Stimulated activated CD8-positive, alpha-beta memory T cell treated with anti-CD3 and anti-CD28 coated beads, Interleukin-4, amount 100 ng/mL, for 4 hours (primary cell): Measurements from ENCODE around the gene SUPT7L.
"Not testable (repeated sequence)": the region's sequence is repeated elsewhere in the genome, so short reads cannot be mapped to it uniquely, and the experiment has no call there.

ENCODE experiments used
- DNase-seq, 2 donors: peaks; one replicate each; pipeline ENCODE4 v3.0.0-alpha.2; 2020; ENCODE audit warnings: low read depth in 2 of 2, low spot score in 1 of 2

Gene SUPT7L

GRCh38 chr2:27685577-27685976 is 22.2 kb upstream of the SUPT7L start:
- DNase-seq = no peak

DNA sequence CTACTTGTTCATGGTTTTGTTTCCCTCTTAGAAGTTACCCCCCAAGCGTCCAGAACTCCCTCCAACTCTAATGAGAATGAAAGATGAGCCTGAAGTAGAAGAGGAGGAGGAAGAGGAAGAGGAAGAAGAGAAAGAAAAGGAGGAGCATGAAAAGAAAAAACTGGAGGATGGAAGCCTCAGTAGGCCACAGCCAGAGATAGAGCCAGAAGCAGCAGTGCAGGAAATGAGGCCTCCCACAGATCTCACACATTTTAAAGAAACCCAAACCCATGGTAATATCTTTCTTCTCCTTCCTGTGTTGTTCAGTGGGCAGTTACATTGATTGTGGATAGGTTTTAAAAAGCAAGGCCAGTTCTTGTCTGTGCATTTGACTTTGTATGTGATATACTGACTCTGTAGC is 21.6 kb upstream of the SUPT7L start:
- DNase-seq = not testable (repeated sequence)

DNA sequence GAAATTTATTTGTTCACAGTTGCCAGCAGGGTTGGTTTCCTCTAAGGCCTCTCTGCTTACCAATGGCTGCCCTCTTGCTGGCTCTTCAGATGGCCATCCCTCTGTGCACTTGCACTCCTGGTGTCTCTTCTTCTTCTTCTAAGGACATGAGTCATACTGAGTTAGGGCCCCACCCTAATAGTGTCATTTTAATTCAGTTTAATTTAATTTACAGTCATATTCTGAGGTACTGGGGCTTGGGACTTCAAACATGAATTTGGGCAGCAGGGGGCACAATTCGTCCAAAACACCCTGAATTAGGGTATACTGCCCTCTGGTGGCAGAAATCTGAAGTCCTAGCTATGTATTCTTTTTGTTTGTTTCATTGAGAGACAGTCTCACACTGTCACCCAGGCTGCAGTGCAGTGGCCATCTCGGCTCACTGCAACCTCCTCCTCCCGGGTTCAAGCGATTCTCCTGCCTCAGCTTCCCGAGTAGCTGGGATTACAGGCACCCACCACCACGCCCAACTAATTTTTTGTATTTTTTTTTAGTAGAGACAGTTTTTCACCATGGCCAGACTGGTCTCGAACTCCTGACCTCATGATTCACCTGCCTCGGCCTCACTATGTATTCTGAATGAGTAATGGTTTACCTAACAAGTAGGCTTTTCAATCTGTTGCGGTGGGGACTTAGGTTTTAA is 20.1 kb upstream of the SUPT7L start:
- DNase-seq = peak; percentile 62 to 86

- DNase-seq = not testable (repeated sequence)
These were observed 18.9 kb upstream of the SUPT7L start for GRCh38 chr2:27682334-27682771.

GRCh38 chr2:27681841-27682240 is 18.4 kb upstream of the SUPT7L start:
- no peak for DNase-seq

DNA sequence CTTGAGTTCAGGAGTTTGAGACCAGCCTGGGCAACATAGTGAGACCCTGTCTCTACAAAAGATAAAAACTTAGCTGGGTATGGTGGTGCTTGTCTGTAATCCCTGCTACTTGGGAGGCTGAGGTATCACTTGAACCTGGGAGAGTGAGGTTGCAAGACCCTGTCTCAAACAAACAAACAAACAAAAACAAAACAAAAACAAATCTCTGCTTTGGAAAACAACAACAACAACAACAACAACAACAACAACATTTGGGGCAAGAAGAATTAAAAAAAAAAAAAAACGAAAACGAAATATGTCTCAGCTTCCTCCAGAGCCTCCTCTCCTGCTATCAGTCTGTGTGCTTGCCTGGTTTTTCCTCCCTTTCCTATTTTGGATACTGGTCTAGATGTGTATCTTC is 17.2 kb upstream of the SUPT7L start:
- no peak for DNase-seq

- no peak for DNase-seq
These were observed 9.5 kb upstream of the SUPT7L start for GRCh38 chr2:27672723-27673486.

DNA sequence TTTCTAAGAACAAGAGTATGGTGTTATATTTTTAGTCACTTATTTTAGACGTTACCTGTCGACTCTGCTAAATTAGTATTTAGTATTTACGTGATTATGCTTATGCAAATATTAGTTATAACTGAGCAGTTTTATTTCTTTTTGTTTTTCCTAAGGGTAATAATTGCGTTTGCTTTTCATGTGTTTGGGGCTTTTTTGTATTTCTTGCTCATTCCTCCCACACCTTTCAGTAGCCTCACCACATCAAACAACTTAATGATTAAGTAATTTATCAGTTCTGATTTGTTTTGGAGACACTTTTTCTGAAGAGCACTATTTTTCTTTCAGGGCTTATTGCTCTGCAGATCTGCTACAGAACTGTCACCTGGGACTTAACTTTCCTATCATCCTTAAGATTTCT is 7.8 kb upstream of the SUPT7L start:
- no peak for DNase-seq

DNA sequence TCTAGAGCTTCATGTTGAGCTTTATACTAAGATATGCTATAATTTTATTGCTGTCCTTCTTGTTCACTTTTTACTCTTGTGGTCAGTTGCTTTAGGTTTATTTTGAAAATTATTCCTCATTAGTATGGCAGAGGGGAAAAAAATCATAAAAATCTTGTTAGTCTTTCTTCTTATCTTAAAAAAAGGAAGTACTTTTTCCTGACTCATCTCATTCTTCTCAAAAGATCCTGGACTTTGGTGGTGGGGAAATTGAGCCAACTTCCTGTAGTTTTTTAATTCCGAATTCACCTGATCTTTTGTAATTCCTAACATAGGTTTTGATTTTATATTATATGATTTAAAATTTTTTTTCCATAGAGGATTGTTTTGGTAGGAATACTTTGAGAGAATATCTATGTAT is 4.0 kb upstream of the SUPT7L start:
- no peak for DNase-seq

DNA sequence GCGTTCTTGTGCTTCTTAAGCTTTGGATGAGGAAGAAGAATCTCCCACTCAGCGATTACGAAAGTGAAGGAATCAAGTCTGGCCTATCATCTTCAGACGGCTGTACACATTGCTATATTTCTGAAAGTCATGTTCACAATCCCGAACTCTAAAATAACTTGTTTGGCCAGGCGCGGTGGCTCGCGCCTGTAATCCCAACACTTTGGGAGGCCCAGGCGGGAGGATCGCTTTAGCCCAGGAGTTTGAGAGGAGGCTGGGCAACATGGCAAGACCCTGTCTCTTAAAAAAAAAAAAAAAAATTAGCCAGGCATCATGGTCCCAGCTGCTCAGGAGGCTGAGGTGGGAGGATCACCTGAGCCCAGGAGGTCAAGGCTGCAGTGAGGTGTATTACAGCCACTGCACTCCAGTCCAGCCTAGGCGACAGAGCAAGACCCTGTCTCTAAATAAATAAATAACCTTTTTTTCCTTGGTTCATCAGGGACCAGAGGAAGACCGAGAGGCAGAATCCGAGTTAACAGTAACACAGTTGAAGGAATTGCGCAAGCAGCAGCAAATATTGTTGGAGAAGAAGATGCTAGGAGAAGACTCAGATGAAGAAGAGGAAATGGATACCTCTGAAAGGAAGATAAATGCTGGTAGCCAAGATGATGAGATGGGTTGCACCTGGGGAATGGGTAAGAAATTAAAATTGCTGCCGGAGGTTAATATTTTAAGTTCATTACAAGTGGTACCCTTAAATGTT is 1.4 kb upstream of the SUPT7L start:
- no peak for DNase-seq

GRCh38 chr2:27664154-27664574 is 750 bp upstream of the SUPT7L start:
- no peak for DNase-seq

DNA sequence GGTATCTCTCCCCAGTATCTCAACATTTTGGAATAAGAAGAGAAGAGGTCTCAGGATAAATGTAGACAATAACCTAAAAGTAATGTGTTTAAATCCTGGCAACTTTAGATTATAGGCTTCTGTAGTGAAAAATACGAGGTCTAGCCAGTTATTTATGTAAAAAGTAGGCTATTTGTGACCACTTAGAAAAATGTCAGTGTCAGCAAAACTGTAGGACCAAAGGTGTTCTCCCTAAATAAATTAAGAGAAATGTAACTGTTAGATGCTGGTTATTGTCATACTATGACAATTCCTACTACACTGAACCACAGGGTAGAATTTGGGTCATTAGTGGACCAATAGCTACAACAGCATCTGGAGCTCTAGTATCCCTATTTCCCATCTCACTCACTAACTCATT is 2.0 kb downstream of the SUPT7L start:
- no peak for DNase-seq

DNA sequence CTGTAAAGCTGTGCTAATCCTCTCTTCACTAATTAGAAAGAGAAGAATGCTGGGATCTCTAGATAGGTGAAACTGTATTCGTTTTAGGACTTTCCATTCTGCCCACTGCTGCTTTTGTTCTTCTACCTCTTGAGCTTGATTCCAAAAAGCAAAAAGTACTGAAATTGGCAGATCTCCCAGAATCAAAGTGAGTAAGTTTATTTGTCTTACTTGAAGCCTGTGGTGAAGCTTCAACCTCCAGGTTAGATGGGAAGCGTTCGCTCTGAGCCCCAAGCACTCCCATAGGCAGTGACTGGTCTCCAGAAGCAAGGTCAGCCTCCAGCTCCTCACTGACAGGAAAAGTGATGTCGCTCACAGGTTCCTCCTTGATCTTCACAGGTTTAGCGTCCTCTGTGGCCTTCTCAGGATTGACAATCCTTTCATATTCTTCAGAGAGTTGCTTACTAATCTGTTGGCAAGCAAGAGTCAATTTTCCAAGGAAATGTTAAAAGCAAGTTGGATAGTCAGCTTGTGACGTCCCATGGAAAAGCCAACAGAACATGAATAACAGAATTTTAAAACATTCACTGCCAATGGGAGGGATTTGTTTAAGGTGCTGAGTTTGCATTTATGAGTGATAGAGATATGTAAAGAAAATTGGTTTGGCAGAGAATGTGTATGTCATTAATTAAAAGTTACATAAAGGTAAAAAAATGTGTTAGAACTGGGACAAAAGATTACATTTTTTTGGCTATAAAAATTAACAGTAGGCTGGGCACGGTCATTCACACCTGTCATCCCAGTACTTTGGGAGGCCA is 8.1 kb downstream of the SUPT7L start:
- DNase-seq = no peak

- DNase-seq = no peak
These were observed 10.0 kb downstream of the SUPT7L start for GRCh38 chr2:27653397-27653796.

DNA sequence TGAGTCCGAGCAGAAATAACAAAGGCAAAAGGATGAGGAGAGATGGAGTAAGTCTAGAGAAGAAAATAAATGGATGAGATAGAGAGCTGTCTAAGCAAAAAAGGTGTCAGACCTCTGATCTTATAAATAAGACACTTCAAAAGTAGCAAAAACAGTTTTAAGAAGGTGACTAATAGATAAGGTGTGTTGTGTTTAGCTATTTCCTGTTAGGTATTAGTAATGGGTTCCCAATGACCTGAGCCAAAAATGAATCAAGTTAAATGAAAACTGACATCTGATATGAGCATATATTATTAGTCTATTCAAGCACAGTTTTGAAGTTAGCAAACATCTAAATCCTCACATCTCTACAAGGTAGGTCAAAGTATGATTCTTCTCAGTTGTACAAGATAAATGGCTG is 10.6 kb downstream of the SUPT7L start:
- DNase-seq = no peak

DNA sequence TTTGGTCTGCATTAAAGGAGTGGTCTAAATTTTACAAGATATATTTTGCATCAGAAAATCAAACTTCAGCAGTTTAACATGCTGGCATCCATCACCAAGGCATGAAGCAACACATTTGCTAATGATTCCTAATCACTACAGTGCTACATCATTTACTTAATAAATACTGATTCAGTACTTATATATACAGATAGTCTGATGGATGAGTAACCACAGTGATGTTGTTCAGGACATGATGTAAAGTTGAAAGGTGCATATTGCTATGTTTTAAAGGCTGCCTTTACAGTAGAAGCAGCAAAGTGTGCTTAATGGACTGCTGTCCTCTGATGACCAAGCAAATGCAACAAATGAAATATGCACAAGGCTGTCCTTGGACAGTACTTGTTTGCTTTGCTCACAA is 11.1 kb downstream of the SUPT7L start:
- no peak for DNase-seq

GRCh38 chr2:27651056-27651455 is 12.4 kb downstream of the SUPT7L start:
- no peak for DNase-seq

DNA sequence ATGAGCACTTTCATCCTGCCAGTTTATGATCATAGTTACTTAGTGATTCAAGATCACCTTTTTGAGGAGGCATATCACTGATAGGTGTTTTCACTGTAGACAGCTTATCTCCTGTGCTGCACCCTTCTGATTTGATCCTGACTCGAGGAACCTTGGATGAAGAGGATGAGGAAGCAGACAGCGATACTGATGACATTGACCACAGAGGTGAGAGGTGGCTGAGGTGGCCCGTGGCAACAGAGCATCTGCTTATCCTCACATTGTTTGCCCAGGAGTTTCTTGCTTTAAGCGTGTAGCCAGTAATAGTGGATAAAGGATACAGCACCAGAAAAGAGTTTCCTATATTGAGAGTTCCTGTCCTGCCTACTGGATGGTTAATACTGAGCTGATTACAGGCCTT is 15.7 kb downstream of the SUPT7L start:
- DNase-seq = no peak

GRCh38 chr2:27647289-27647688 is 16.1 kb downstream of the SUPT7L start:
- DNase-seq = no peak

DNA sequence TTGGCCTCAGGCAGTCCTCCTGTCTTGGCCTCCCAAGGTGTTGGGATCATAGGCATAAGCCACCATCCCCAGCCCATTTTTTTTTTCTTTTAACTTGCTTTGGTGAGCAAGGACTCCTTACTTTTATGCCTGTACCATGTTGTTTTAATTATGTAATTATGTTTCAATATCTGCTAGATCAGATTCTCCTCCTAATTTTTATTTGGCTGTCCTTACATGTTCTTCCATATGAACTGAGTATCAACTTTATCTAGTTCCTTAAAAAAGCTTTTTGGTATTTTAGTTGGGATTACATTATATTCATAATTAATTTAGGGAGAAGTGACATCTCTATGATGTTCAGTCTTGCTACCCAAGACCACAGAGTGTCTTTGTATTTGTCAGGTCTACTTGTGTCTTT is 18.2 kb downstream of the SUPT7L start:
- DNase-seq = no peak

DNA sequence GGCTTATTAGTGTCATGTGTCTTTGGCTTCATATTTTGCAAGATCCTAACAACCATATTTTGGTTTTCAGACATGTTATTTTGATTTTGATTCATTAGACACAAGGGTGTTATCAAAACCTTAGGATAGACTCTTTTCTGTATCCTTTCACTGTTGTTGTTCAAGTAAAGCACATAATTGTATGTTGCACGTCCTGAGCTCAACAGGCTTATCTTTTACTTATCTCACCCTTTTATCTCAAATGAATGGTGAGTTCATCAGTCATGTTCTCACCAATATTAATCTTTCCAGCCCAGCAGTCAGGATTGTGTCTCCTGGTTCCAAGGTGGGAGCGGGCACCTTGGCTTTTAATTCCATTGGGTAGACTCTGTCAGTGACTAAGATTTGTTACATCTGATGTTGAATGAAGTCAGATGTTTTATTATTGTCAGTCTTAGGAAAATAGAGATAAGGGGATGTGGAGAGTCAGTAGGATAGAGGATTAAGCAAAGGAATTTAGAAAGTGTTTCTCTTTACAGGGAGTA is 22.6 kb downstream of the SUPT7L start:
- DNase-seq = no peak
